ENCODE data around the gene SWAP70. TPM values are rescaled to one million over a fixed set of nuclear protein-coding genes. Genes with fewer than 3 reads are reported as not detected.

SWAP70 gene
- total RNA-seq, 3 donors from 2014 or later (not counting 1 experiment from before 2014, with no cell fraction given), result 11.8 to 14.0 (median 11.9) TPM

GRCh38 chr11:9626496-9627394 is 37.1 kb upstream of the SWAP70 start:
- Histone ChIP-seq H3K36me3 (ENCODE audit: control insufficient read depth, insufficient read depth, low read length) (no peaks in the 10 kb centered on the region), H3K4me1 (ENCODE audit: control insufficient read depth, insufficient read depth, low read length) (peaks cover 6% of the 10 kb centered on the region), H3K9me3 (ENCODE audit: control insufficient read depth, insufficient read depth, low read length) (no peaks in the 10 kb centered on the region), H3K27ac (ENCODE audit: low read length) (no peak overlapping the region), H3K4me3 (ENCODE audit: low read length) (no peak overlapping the region), H3K27me3 (ENCODE audit: control insufficient read depth, insufficient read depth, low read length) (no peaks in the 10 kb centered on the region)
- Mint-ChIP-seq H3K4me3 (no peak overlapping the region), H3K36me3 (no peaks in the 10 kb centered on the region), H3K27me3 (ENCODE audit: low read depth in 2 of 2) (peaks cover 0 to 15% of the 10 kb centered on the region in 2 donors), H3K27ac (no peak overlapping the region), H3K9me3 (no peaks in the 10 kb centered on the region), H3K4me1 (peaks cover 0 to 6% of the 10 kb centered on the region in 2 donors)
- DNase-seq (no peak), ATAC-seq (peak in 1 of 3 donors; percentile 32)
- intact Hi-C loops (cut with micrococcal nuclease), result no loop called here
- 81% methylated on average over 10 of the region's 12 CpGs for WGBS (ENCODE audit: insufficient coverage)
- TF ChIP-seq CTCF (IDR thresholded peaks at IDR 0.05), result no peak

- no peak overlapping the region for H3K27ac ChIP-seq (ENCODE audit: low read length)
- Mint-ChIP-seq H3K36me3 (no peaks in the 10 kb centered on the region), H3K9me3 (no peaks in the 10 kb centered on the region), H3K4me1 (peaks cover 0 to 6% of the 10 kb centered on the region in 2 donors), H3K27ac (no peak overlapping the region), H3K27me3 (ENCODE audit: low read depth in 2 of 2) (peaks cover 0 to 15% of the 10 kb centered on the region in 2 donors), H3K4me3 (no peak overlapping the region)
- peaks cover 6% of the 10 kb centered on the region for H3K4me1 ChIP-seq (ENCODE audit: control insufficient read depth, insufficient read depth, low read length)
- no peaks in the 10 kb centered on the region for H3K27me3 ChIP-seq (ENCODE audit: control insufficient read depth, insufficient read depth, low read length)
- 78% methylated on average over 6 of the region's 6 CpGs for WGBS (ENCODE audit: insufficient coverage)
- intact Hi-C loops (cut with micrococcal nuclease), result no loop called here
- no peak for TF ChIP-seq CTCF (IDR thresholded peaks at IDR 0.05)
- no peaks in the 10 kb centered on the region for H3K9me3 ChIP-seq (ENCODE audit: control insufficient read depth, insufficient read depth, low read length)
- H3K4me3 ChIP-seq (ENCODE audit: low read length), result no peak overlapping the region
- ATAC-seq (no peak), DNase-seq (no peak)
- H3K36me3 ChIP-seq (ENCODE audit: control insufficient read depth, insufficient read depth, low read length), result no peaks in the 10 kb centered on the region
Observed at GRCh38 chr11:9629064-9629463, 34.8 kb upstream of the SWAP70 start.

DNA sequence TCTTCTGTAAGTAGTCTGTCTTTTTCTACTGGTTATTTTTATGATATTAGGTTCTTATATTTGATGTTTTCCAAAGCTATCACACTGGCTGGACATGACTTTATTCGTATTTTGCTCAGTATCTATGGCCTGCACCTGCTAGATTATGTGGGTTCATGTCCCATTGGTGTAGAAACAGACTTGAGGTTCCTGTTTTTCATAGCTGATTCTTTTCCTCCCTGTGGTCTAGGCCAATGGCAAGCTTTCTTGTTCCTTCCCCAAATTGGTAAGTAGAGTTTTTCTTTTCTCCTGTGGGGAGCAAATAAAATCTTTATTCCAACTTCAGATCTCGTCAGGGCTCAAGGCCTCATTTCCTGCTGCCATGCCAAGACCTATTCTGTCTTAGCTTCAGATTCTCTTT is 30.2 kb upstream of the SWAP70 start:
- H3K36me3 ChIP-seq (ENCODE audit: control insufficient read depth, insufficient read depth, low read length), result no peaks in the 10 kb centered on the region
- H3K27ac Mint-ChIP-seq, result no peak overlapping the region
- no peak overlapping the region for H3K4me3 ChIP-seq (ENCODE audit: low read length)
- no peak for ATAC-seq
- no peaks in the 10 kb centered on the region for H3K36me3 Mint-ChIP-seq
- H3K9me3 Mint-ChIP-seq, result no peaks in the 10 kb centered on the region
- H3K4me1 Mint-ChIP-seq, result no peaks in the 10 kb centered on the region
- no peaks in the 10 kb centered on the region for H3K4me1 ChIP-seq (ENCODE audit: control insufficient read depth, insufficient read depth, low read length)
- no peaks in the 10 kb centered on the region for H3K27me3 Mint-ChIP-seq (ENCODE audit: low read depth in 2 of 2)
- no peak overlapping the region for H3K27ac ChIP-seq (ENCODE audit: low read length)
- no peak overlapping the region for H3K4me3 Mint-ChIP-seq
- no peak for TF ChIP-seq CTCF (IDR thresholded peaks at IDR 0.05)
- intact Hi-C loops (cut with micrococcal nuclease), result no loop called here
- DNase-seq, result no peak
- 18% methylated on average over 1 of the region's 2 CpGs for WGBS (ENCODE audit: insufficient coverage)
- no peaks in the 10 kb centered on the region for H3K9me3 ChIP-seq (ENCODE audit: control insufficient read depth, insufficient read depth, low read length)
- H3K27me3 ChIP-seq (ENCODE audit: control insufficient read depth, insufficient read depth, low read length), result no peaks in the 10 kb centered on the region

Data from natural killer cell (primary cell).